ENCODE measurements around the gene ZGRF1.
"Not testable (repeated sequence)": the region's sequence is repeated elsewhere in the genome, so short reads cannot be mapped to it uniquely, and the experiment has no call there.

The ZGRF1 gene

DNA sequence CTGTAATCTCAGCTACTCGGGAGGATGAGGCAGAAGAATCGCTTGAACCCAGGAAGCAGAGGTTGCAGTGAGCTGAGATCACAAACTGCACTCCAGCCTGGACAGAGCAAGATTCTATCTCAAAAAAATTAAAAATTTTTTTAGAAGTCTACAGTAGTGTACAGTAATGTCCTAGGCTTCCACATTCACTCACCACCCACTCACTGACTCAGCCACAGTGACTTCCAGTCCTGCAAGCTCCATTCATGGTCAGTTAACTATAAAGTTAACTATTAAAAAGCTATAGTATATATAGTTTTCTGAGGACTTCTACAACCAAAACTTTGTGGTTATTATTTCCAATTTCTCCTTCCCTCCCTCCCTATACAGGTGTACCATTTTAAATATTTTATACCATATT is 86.0 kb downstream of the ZGRF1 start:
- no peak for DNase-seq (ENCODE audit: low read depth)

DNA sequence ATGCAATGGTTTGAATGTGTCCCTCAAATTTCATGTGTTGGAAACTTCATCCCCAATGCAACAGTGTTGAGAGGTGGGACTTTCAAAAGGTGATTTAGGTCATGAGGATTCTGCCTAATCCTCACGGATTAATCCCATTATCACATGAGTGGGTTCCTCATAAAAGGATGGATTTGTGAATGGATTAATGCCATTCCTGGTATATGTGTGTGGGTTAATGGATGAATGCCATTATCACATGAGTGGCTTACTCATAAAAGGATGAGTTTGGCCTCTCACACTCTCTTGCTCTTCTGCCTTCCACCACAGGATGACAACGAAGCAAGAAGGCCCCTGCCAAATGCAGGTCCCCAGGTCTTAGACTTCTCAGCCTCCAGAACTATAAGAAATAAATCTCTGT is 90.2 kb downstream of the ZGRF1 start:
- DNase-seq (ENCODE audit: low read depth), result no peak

DNA sequence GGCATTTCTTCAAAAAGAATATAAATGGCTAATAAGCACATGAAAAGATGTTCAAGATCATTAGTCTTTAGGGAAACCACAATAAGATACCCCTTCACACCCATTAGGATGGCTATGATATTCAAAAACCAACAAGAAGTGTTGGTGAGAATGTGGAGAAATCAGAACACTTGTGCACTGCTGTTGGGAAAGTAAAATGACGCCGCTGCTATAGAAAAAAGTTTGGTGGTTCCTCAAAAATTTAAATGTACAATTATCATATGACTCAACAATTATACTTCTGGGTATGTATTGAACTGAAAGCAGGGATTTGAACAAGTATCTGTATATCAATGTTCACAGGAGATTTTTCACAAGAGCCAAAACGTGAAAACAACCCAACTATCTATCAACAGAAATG is 91.4 kb downstream of the ZGRF1 start:
- no peak for DNase-seq (ENCODE audit: low read depth)

- DNase-seq (ENCODE audit: low read depth), result no peak
These were observed 96.0 kb downstream of the ZGRF1 start for GRCh38 chr4:112540695-112541094.

DNA sequence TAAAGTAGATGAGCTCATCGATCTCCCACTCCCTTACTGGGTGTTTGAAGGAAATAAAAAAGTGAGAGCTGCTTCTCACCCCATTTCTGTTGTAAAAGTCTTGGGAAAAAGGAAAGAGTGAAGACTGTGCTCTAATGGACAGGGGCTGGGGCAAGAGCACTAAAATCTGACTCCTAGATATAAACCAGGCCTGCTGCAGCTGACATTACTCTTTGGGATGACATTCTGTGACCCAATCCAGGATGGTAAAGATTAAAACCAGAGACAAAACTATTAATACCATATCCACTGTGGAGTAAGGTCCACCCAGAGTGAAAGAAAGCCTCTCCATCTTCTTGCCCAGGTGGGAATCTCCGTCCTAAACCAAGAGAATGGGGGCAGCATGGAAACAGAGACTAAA is 100.6 kb downstream of the ZGRF1 start:
- no peak for DNase-seq (ENCODE audit: low read depth)

DNA sequence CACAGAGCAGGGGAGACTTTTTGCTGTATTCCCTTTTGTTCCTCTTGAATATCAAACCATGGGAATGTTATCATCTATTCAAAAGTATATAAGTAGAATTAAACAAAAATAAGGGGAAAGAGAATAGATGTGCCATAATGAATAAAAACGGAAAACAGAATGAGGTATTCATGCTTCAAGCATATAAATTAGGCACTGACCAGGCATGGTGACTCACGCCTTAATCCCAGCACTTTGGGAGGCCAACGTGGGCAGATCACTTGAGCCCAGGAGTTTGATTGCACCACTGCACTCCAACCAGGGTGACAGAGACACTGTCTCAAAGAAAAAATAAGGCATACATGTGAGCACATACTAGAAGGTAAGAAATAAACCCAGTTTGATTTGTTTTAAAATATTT is 104.4 kb downstream of the ZGRF1 start:
- DNase-seq (ENCODE audit: low read depth), result no peak

DNA sequence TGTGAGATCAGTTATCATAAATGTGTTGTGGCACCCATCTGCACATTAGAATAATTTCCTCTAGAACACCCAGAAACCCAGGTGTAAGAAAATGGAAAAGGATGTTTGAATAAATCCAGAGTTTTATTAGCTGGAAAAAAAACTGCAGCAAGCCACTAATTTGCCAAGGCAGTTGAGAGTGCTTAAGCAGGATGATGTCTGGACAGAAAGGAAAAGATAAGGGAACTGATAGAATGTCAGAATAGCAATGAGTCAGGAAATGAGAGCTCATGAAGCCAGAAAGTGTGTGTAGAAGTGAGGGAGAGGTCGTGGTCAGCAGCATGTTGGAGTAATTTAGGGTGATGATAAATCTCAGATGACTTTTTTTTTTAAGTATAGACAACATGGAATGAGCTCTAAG is 105.6 kb downstream of the ZGRF1 start:
- no peak for DNase-seq (ENCODE audit: low read depth)

DNA sequence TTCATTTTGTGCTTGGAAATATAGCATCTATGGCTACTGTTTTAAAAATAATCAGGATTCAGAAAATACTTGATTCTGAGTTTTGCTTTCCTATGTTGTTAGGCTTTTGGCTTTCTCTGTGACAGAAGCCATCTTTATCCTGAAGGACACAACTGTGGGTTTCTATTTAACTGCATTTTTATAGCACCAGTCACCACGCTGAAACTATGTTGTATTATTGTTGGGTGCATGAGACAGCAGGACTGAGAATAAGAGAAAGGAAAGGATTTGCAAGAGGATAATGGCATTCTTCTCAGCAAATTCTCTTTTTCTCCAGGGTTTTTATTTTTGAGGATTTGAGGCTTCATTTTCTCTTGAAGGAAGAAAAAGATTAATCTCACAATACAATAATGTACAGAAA is 110.6 kb downstream of the ZGRF1 start:
- no peak for DNase-seq (ENCODE audit: low read depth)

- DNase-seq (ENCODE audit: low read depth), result peak; percentile 56
These were observed 112.8 kb downstream of the ZGRF1 start for GRCh38 chr4:112523764-112524505.

GRCh38 chr4:112523008-112523721 is 113.5 kb downstream of the ZGRF1 start:
- no peak for DNase-seq (ENCODE audit: low read depth)

GRCh38 chr4:112522431-112522830 is 114.3 kb downstream of the ZGRF1 start:
- DNase-seq (ENCODE audit: low read depth), result not testable (repeated sequence)

GRCh38 chr4:112521123-112522023 is 115.3 kb downstream of the ZGRF1 start:
- DNase-seq (ENCODE audit: low read depth), result no peak

DNA sequence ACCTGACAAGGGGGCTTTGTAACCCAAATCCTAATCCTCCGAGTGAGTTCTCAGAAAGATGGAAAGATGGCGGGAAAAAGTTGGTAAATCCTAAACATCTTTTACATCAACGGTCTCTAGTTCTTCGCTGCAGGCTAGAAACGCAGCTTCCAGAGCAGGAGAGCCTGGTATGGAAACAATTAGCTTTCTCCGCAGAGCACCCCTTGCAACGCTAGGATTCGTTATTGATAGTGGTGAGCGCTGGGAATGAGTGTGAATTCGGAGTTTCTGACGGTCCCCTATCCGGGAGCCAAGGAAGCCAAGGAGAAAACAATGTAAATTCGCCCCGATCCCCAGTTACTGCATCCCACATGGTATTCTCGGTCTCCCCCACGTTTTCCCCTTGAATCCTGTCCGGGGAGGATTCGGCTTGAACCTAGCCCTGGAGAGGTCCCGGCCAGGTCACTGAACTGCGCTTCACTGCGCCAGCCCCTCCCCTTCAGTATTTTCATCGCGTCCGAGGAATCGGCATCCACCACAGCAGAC is 116.0 kb downstream of the ZGRF1 start:
- DNase-seq (ENCODE audit: low read depth), result no peak

DNA sequence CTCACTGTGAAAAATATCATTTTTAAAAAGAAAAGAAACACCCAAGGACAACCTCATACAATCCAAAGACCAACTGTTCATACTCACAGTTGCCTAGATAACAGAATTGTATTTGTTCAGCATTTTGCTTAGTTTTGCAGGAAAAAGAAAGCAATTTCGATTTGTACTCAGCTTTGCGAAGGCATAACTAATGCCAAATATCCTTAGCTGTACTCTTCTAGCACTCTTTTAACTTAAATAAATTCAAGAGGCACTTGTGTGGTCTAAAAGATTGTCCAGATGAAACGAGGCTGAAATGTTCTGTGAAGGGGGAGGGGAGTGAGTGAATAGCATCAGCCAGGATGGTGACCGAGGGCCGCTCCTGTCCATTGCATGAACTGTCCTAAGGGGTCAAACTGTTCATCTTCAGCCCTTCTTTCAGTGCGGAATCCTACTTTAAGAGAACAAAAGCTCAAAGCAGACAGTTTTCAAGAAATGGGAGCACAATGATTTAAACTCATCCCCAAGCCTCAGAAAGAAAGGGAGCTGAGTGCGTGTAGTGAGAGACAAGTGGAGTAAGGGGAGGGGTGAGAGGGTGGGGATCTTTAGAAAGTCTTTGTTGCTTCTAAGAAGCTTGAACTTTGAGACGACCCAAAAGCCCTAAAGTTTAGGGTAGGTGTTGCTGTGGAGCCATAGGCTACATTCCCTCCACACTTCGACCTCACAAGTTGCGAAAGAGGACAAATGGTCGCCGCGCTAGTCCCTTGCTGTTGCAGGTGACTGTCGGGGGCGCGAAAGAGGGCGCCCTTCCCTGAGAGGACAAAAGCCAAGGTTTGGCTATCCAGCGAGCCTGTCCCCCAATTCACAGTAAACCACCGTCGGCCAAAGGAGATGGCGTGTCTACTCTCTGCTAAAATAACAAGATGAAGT is 116.8 kb downstream of the ZGRF1 start:
- DNase-seq (ENCODE audit: low read depth), result no peak

GRCh38 chr4:112518675-112519074 is 118.0 kb downstream of the ZGRF1 start:
- no peak for DNase-seq (ENCODE audit: low read depth)

DNA sequence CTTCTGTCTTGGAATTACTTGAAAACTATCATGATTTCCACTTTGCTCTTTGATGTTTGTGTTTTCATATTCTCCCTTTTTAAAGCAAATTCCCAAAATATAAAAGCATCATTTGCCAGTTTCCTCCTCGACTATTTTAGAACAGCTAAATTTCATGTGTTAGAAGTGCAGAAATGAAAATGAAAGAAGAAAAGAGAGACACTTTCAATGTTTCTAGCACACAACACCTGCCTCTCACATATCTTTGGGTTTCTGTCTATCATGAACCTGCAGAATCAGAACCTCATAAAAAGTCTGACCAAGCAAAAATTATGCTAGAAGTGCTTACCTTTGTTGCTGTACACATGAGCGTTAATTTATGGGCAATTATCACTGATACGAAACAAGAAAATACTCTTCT is 118.8 kb downstream of the ZGRF1 start:
- DNase-seq (ENCODE audit: low read depth), result no peak

- DNase-seq (ENCODE audit: low read depth), result no peak
These were observed 119.6 kb downstream of the ZGRF1 start for GRCh38 chr4:112517067-112517634.

GRCh38 chr4:112516471-112517066 is 120.1 kb downstream of the ZGRF1 start:
- no peak for DNase-seq (ENCODE audit: low read depth)

- DNase-seq (ENCODE audit: low read depth), result no peak
These were observed 120.6 kb downstream of the ZGRF1 start, which contains the start of gene NEUROG2 for GRCh38 chr4:112516066-112516470. Gene NEUROG2 (minus strand): TSS chr4:112516180. CDS start chr4:112515475, 705 bp downstream.
